CD8-positive, alpha-beta memory T cell (primary cell): ENCODE measurements around the gene AHDC1. TPM values are rescaled to one million over a fixed set of nuclear protein-coding genes. Genes with fewer than 3 reads are reported as not detected.
A peak's percentile ranks its signal among the peaks of the same experiment; 100 is the strongest.

Experiments used
- CTCF ChIA-PET: fragments of 350-600 bp; sonication (Branson Sonifier 250); formaldehyde crosslinking; loops from one replicate; lab custom pipeline; 2021; ENCODE audit warnings: antibody characterized with exemption; lab: Charles Lee
- POLR2A ChIA-PET: fragments of 350-600 bp; sonication (Branson Sonifier 250); formaldehyde crosslinking; loops from one replicate; lab custom pipeline; 2021; ENCODE audit warnings: antibody characterized with exemption; lab: Charles Lee
- DNase-seq, 5 donors: peaks; one replicate each; pipeline versions ENCODE4 v3.0.0 to v3.0.0-alpha.2; 2020 to 2022; ENCODE audit warnings: mixed read lengths in 1 of 5
- H3K27ac ChIP-seq: one replicate; pipeline ENCODE4 v1.7.0; 2013; ENCODE audit warnings: low read depth, mild to moderate bottlenecking, low read length, moderate library complexity
- H3K27me3 ChIP-seq: 2 replicates; pipeline ENCODE4 v1.7.0; 2013; ENCODE audit warnings: low read length, mild to moderate bottlenecking; ENCODE audit not compliant: insufficient read depth, poor library complexity, severe bottlenecking
- H3K36me3 ChIP-seq: 2 replicates; pipeline ENCODE4 v1.7.0; 2013; ENCODE audit warnings: mild to moderate bottlenecking, low read length, moderate library complexity; ENCODE audit not compliant: insufficient read depth
- H3K4me1 ChIP-seq: 2 replicates; pipeline ENCODE4 v1.7.0; 2013; ENCODE audit warnings: mild to moderate bottlenecking, low read length, moderate library complexity; ENCODE audit not compliant: insufficient read depth
- H3K4me3 ChIP-seq: 2 replicates; pipeline ENCODE4 v1.7.0; 2013; ENCODE audit warnings: mild to moderate bottlenecking, low read length
- H3K9me3 ChIP-seq: 2 replicates; pipeline ENCODE4 v1.7.0; 2013; ENCODE audit warnings: mild to moderate bottlenecking, low read length
- H3K27ac Mint-ChIP-seq, 8 donors: one replicate each; pipeline ENCODE4 v1.8.0; 2020 to 2021; ENCODE audit warnings: mixed read lengths in 8 of 8, mild to moderate bottlenecking in 6 of 8, inconsistent platforms in 3 of 8, moderate library complexity in 3 of 8
- H3K27me3 Mint-ChIP-seq, 2 donors: one replicate each; pipeline ENCODE4 v1.8.0; 2020 to 2021; ENCODE audit warnings: mixed read lengths in 2 of 2, mild to moderate bottlenecking in 1 of 2, moderate library complexity in 1 of 2
- H3K36me3 Mint-ChIP-seq, 3 donors: one replicate each; pipeline ENCODE4 v1.8.0; 2020 to 2021; ENCODE audit warnings: mixed read lengths in 3 of 3, inconsistent platforms in 1 of 3, mild to moderate bottlenecking in 1 of 3
- H3K4me1 Mint-ChIP-seq, 3 donors: one replicate each; pipeline ENCODE4 v1.8.0; 2020 to 2021; ENCODE audit warnings: mixed read lengths in 3 of 3, inconsistent platforms in 1 of 3, mild to moderate bottlenecking in 1 of 3
- H3K4me3 Mint-ChIP-seq, 7 donors: one replicate each; pipeline ENCODE4 v1.8.0; 2020 to 2021; ENCODE audit warnings: mixed read lengths in 7 of 7, mild to moderate bottlenecking in 6 of 7, moderate library complexity in 4 of 7, inconsistent platforms in 2 of 7
- H3K9me3 Mint-ChIP-seq, 5 donors: one replicate each; pipeline ENCODE4 v1.8.0; 2020 to 2022; ENCODE audit warnings: mixed read lengths in 5 of 5, mild to moderate bottlenecking in 3 of 5, moderate library complexity in 2 of 5, inconsistent platforms in 1 of 5
- polyA plus RNA-seq: library from polyadenylated mRNA; unstranded; fragments of 300-500 nt; fragmentation: Illumina TruSeq; gene quantifications from one replicate; pipeline ENCODE4 v1.2.3, GENCODE V29; 2021
- total RNA-seq, 2 experiments: library from RNA; stranded (reverse); gene quantifications; one replicate each; pipeline ENCODE4 v1.2.3, GENCODE V29; 2021

AHDC1 gene
- total and polyA plus RNA-seq, 3 experiments from 2014 or later, result 1.9 to 11.5 (median 11.5) TPM

DNA sequence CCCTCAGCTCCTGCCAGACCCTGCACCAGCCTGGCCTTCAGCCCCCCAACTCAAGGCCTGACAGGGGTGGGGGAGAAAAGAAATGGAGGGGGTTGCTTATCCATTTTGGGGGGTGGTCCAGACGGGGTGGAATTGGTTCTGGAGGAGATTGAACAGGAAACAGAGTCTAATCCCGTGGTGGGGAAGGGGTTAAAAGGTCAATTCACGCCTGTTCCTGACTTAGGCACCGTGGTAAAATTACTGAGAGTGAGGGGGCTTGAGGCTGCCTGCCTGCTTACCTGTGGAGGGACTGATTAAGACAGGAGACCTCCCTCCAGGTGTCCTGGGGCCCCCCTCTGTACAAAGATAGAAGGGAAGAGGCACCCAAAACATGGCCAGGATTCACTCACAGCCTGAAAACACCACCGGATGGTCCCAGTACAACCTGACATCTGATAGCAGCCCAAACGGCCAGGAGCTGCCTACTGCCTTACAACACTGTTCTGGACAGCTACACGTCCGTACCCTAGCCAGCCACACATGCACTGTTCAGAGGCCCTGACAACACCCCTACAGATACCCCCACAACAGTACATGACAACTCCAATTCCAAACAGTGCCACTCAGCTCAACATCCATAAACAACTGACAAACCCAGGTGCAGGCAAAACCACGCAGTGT is 31.8 kb downstream of the AHDC1 start:
- no peaks in the 10 kb centered on the region for H3K27me3 ChIP-seq
- H3K4me1 Mint-ChIP-seq, result peaks cover 27 to 47% (median 32%) of the 10 kb centered on the region in 3 donors

DNA sequence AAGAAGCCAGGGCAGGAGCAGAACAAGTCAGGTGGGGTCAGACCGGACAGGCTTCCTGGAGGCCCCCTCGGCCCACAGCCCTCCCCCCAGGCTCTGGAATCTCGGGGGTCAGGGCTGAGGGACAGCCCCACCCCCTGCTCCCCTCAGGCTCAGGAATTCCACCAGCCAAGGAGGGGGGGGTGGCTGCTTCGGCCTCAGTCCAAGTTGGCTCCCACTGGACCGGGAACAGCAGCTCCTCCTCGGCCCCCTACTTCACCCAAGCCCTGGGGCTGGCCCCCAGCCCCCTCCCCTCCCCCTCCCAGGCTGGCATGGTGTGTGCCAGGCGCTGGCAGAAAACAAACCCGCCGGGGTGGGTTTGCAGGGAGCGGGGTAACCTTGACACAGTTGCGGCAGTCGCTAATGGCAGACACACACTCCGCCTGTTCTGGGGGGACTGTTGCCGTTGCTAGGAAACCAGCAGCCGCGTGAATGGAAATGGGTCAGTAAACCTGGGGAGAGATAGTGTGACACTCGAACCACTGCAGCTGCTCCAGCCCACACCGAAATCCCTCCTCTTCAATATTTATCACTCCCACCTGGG is 32.4 kb downstream of the AHDC1 start:
- CTCF ChIA-PET, result interaction anchor here (1.1 to 5.5 kb wide), 5 partner anchors 15 to 574 kb away, joined by 3 to 36 read pairs (median 4); no protein-coding TSS in a partner anchor
- no peaks in the 10 kb centered on the region for H3K9me3 Mint-ChIP-seq

More for the DNA sequence above, 31.8 kb downstream of the AHDC1 start:
- Histone ChIP-seq H3K9me3 (no peaks in the 10 kb centered on the region), H3K4me3 (no peak overlapping the region), H3K36me3 (no peaks in the 10 kb centered on the region), H3K4me1 (peaks cover 43% of the 10 kb centered on the region), H3K27ac (no peak overlapping the region)
- H3K27me3 Mint-ChIP-seq, result no peaks in the 10 kb centered on the region
- ChIA-PET CTCF (interaction anchor here (1.0 to 5.5 kb wide), 2 partner anchors 35 to 91 kb away, joined by 3 to 33 read pairs; no protein-coding TSS in a partner anchor), POLR2A (no interaction called here)
- H3K36me3 Mint-ChIP-seq, result no peaks in the 10 kb centered on the region
- peak overlapping the region in 3 of 8 donors; percentile 31 to 94 (median 80) for H3K27ac Mint-ChIP-seq
- no peak for DNase-seq
- H3K4me3 Mint-ChIP-seq, result no peak overlapping the region
- no peaks in the 10 kb centered on the region for H3K9me3 Mint-ChIP-seq

DNA sequence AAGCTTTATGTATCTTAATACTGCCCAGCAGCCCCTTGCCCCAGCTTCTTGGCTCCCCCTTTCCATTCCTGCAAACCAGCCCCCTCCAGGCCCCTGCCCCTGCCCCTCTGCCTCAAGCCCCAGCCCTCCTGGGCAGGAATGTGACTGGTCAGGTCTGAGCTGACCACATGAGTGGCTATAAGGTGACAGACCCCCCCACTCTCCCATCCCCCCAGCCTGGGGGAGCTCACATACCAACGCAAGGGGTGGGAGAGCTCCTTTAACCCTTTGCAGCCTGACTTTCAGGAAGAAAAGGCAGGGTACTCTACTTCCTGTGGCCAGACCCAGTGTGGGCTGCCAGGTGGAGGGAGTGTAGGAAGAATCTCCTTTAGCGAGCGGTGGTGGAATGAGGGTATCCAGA is 33.2 kb downstream of the AHDC1 start:
- Histone ChIP-seq H3K36me3 (no peaks in the 10 kb centered on the region), H3K4me3 (no peak overlapping the region), H3K4me1 (peaks cover 39% of the 10 kb centered on the region), H3K27ac (no peak overlapping the region), H3K9me3 (no peaks in the 10 kb centered on the region), H3K27me3 (no peaks in the 10 kb centered on the region)
- H3K27me3 Mint-ChIP-seq, result no peaks in the 10 kb centered on the region
- peak overlapping the region in 2 of 8 donors; percentile 35 to 62 for H3K27ac Mint-ChIP-seq
- DNase-seq, result no peak
- H3K36me3 Mint-ChIP-seq, result no peaks in the 10 kb centered on the region
- no peak overlapping the region for H3K4me3 Mint-ChIP-seq
- peaks cover 28 to 35% (median 32%) of the 10 kb centered on the region in 3 donors for H3K4me1 Mint-ChIP-seq
- ChIA-PET CTCF (interaction anchor here (1.0 to 5.5 kb wide), 6 partner anchors 9 to 573 kb away, joined by 3 to 36 read pairs (median 4); no protein-coding TSS in a partner anchor), POLR2A (no interaction called here)
- no peaks in the 10 kb centered on the region for H3K9me3 Mint-ChIP-seq

More for the DNA sequence above, 32.4 kb downstream of the AHDC1 start:
- no peak for DNase-seq
- Mint-ChIP-seq H3K4me1 (peaks cover 27 to 41% (median 32%) of the 10 kb centered on the region in 3 donors), H3K27me3 (no peaks in the 10 kb centered on the region), H3K27ac (no peak overlapping the region), H3K36me3 (no peaks in the 10 kb centered on the region), H3K4me3 (no peak overlapping the region)
- no peak overlapping the region for H3K27ac ChIP-seq
- H3K27me3 ChIP-seq, result no peaks in the 10 kb centered on the region
- H3K4me3 ChIP-seq, result no peak overlapping the region
- POLR2A ChIA-PET, result no interaction called here
- H3K9me3 ChIP-seq, result no peaks in the 10 kb centered on the region
- peaks cover 43% of the 10 kb centered on the region for H3K4me1 ChIP-seq
- no peaks in the 10 kb centered on the region for H3K36me3 ChIP-seq

GRCh38 chr1:27570356-27570755 is 33.6 kb downstream of the AHDC1 start:
- no peaks in the 10 kb centered on the region for H3K9me3 ChIP-seq
- H3K27ac ChIP-seq, result no peak overlapping the region
- POLR2A ChIA-PET, result no interaction called here
- CTCF ChIA-PET, result interaction anchor here (0.7 to 5.5 kb wide), 8 partner anchors 8 to 572 kb away, joined by 3 to 36 read pairs (median 5); partner anchors contain the start of gene AHDC1
- peaks cover 29 to 35% (median 32%) of the 10 kb centered on the region in 3 donors for H3K4me1 Mint-ChIP-seq
- no peaks in the 10 kb centered on the region for H3K27me3 ChIP-seq
- peak overlapping the region in 1 of 7 donors; percentile 38 for H3K4me3 Mint-ChIP-seq
- no peak overlapping the region for H3K4me3 ChIP-seq
- H3K4me1 ChIP-seq, result peaks cover 39% of the 10 kb centered on the region
- no peaks in the 10 kb centered on the region for H3K36me3 Mint-ChIP-seq
- H3K9me3 Mint-ChIP-seq, result no peaks in the 10 kb centered on the region
- no peak for DNase-seq
- no peaks in the 10 kb centered on the region for H3K36me3 ChIP-seq
- H3K27me3 Mint-ChIP-seq, result no peaks in the 10 kb centered on the region
- peak overlapping the region in 5 of 8 donors; percentile 17 to 79 (median 62) for H3K27ac Mint-ChIP-seq

DNA sequence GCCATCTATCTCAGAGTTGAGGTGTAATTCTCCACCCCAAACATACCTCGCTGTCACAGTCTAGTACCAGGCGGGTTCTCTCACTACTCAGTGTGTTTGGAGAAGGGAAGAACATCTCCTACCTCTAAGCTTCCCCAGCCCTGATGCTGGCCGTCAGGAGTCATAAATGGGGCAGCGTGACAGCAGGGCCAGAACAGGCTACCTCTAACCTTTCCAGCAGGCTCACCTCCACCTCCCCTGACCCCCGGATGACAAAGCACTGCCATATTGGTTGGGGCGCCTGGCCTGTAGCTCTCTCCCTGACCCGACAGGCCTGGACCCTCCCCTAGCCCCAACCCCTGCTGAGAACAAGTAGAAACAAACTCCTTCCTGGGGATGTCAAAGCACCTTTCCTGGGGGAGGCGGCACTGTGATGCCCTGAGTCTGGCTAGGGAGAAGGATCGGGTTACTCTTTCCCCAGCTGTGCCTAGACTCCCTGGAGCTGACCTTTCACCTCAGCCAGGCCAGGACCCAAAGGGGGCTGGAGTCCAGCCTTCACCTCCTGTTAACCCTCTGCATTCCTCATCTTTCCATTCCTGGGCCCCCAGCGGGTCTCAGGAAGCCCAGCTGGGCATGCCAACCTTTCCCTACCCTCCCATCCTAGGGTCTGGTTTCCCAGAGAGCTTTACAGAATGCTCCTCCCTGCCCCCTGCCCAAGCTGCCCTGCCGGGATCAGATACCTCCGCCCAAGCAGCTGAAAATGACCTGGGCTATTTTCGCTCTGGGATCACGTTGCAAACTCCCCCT is 34.2 kb downstream of the AHDC1 start:
- H3K36me3 Mint-ChIP-seq, result no peaks in the 10 kb centered on the region
- no peaks in the 10 kb centered on the region for H3K9me3 Mint-ChIP-seq
- ChIA-PET CTCF (interaction anchor here (0.7 to 5.5 kb wide), 15 partner anchors 7 to 105 kb away, joined by 3 to 36 read pairs (median 4); partner anchors contain the start of gene AHDC1), POLR2A (no interaction called here)
- no peaks in the 10 kb centered on the region for H3K27me3 Mint-ChIP-seq
- Histone ChIP-seq H3K27me3 (no peaks in the 10 kb centered on the region), H3K36me3 (no peaks in the 10 kb centered on the region), H3K4me3 (no peak overlapping the region), H3K27ac (no peak overlapping the region), H3K4me1 (peaks cover 39% of the 10 kb centered on the region), H3K9me3 (no peaks in the 10 kb centered on the region)
- peak overlapping the region; percentile 8 to 83 (median 69) for H3K4me3 Mint-ChIP-seq
- peak overlapping the region; percentile 57 to 97 (median 92) for H3K27ac Mint-ChIP-seq
- H3K4me1 Mint-ChIP-seq, result peaks cover 29 to 35% (median 32%) of the 10 kb centered on the region in 3 donors
- no peak for DNase-seq

DNA sequence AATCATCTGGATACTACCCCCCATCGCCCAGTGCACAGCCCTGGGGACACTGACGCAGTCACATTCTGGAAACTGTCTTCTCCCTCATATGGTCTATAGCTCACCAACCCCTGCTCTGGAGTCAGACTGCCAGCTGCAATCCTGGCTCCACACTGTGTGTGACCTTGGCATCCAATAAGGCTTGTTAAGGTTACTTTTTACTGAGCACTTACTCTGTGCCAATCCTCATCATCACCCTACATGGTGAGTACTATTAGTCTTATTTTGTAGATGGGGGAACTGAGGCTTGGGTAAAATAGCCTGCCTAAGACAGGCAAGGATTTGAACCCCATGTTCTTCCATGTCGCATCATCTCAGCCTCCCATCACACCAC is 34.9 kb downstream of the AHDC1 start:
- Mint-ChIP-seq H3K4me1 (peaks cover 29 to 33% (median 32%) of the 10 kb centered on the region in 3 donors), H3K27me3 (no peaks in the 10 kb centered on the region), H3K9me3 (no peaks in the 10 kb centered on the region), H3K4me3 (peak overlapping the region; percentile 8 to 83 (median 77)), H3K36me3 (no peaks in the 10 kb centered on the region), H3K27ac (peak overlapping the region; percentile 57 to 97 (median 92))
- H3K4me1 ChIP-seq, result peaks cover 38% of the 10 kb centered on the region
- DNase-seq, result peak in 1 of 5 donors; percentile 26
- H3K9me3 ChIP-seq, result no peaks in the 10 kb centered on the region
- H3K36me3 ChIP-seq, result no peaks in the 10 kb centered on the region
- POLR2A ChIA-PET, result interaction anchor here (1.2 to 1.3 kb wide), 2 partner anchors 33 to 94 kb away, joined by 3 read pairs; no protein-coding TSS in a partner anchor
- peak overlapping the region; percentile 26 for H3K4me3 ChIP-seq
- H3K27ac ChIP-seq, result no peak overlapping the region
- no peaks in the 10 kb centered on the region for H3K27me3 ChIP-seq
- CTCF ChIA-PET, result interaction anchor here (0.9 to 5.5 kb wide), 16 partner anchors 12 to 131 kb away, joined by 3 to 36 read pairs (median 4); partner anchors contain the start of gene AHDC1

- Mint-ChIP-seq H3K4me1 (peaks cover 25 to 33% (median 26%) of the 10 kb centered on the region in 3 donors), H3K4me3 (peak overlapping the region; percentile 8 to 83 (median 78)), H3K27me3 (no peaks in the 10 kb centered on the region), H3K27ac (peak overlapping the region; percentile 57 to 97 (median 92)), H3K36me3 (no peaks in the 10 kb centered on the region), H3K9me3 (no peaks in the 10 kb centered on the region)
- Histone ChIP-seq H3K4me3 (peak overlapping the region; percentile 30), H3K9me3 (no peaks in the 10 kb centered on the region), H3K36me3 (no peaks in the 10 kb centered on the region), H3K27ac (no peak overlapping the region), H3K4me1 (peaks cover 38% of the 10 kb centered on the region), H3K27me3 (no peaks in the 10 kb centered on the region)
- DNase-seq, result peak; percentile 91 to 94 (median 92)
- CTCF ChIA-PET, result interaction anchor here (0.8 to 5.5 kb wide), 19 partner anchors 12 to 130 kb away, joined by 3 to 36 read pairs (median 4); partner anchors contain the start of gene AHDC1
- POLR2A ChIA-PET, result interaction anchor here (1.2 to 1.3 kb wide), 2 partner anchors 34 to 94 kb away, joined by 3 read pairs; no protein-coding TSS in a partner anchor
Observed at GRCh38 chr1:27568300-27569087, 35.5 kb downstream of the AHDC1 start.
